Parathyroid adenoma (tissue), 2 donors: Measurements from ENCODE around the gene SUCO.
"Not testable (repeated sequence)": the region's sequence is repeated elsewhere in the genome, so short reads cannot be mapped to it uniquely, and the experiment has no call there.

Experiments used
- H2AFZ ChIP-seq: fragments of 300-600 bp; sonication (generic); one replicate; pipeline ENCODE4 v1.7.0; 2017; ENCODE audit warnings: antibody characterized with exemption, mild to moderate bottlenecking
- H3K27ac ChIP-seq: fragments of 300-600 bp; sonication (generic); one replicate; pipeline ENCODE4 v1.7.0; 2017
- H3K27me3 ChIP-seq: fragments of 300-600 bp; sonication (generic); one replicate; pipeline ENCODE4 v1.7.0; 2017; ENCODE audit warnings: low read length; ENCODE audit not compliant: control insufficient read depth, insufficient read depth
- H3K36me3 ChIP-seq: fragments of 300-600 bp; sonication (generic); one replicate; pipeline ENCODE4 v1.7.0; 2017; ENCODE audit warnings: low read length; ENCODE audit not compliant: control insufficient read depth, insufficient read depth
- H3K4me1 ChIP-seq: fragments of 300-600 bp; sonication (generic); one replicate; pipeline ENCODE4 v1.7.0; 2017; ENCODE audit warnings: control low read depth
- H3K4me2 ChIP-seq: fragments of 300-600 bp; sonication (generic); one replicate; pipeline ENCODE4 v1.7.0; 2017; ENCODE audit warnings: low read length
- H3K4me3 ChIP-seq: fragments of 300-600 bp; sonication (generic); one replicate; pipeline ENCODE4 v1.7.0; 2017; ENCODE audit warnings: low read depth, low read length
- H3K79me2 ChIP-seq: fragments of 300-600 bp; sonication (generic); one replicate; pipeline ENCODE4 v1.7.0; 2017; ENCODE audit warnings: control low read depth
- H3K9ac ChIP-seq: fragments of 300-600 bp; sonication (generic); one replicate; pipeline ENCODE4 v1.7.0; 2017; ENCODE audit warnings: mild to moderate bottlenecking
- H3K9me3 ChIP-seq: fragments of 300-600 bp; sonication (generic); one replicate; pipeline ENCODE4 v1.7.0; 2017; ENCODE audit warnings: low read length; ENCODE audit not compliant: control insufficient read depth
- TF ChIP-seq, protein P1 (sequence below): fragments of 300-600 bp; sonication (generic); IDR thresholded peaks from one replicate; pipeline ENCODE4 v1.7.0; 2017; ENCODE audit warnings: antibody characterized with exemption, mild to moderate bottlenecking
- donor health status: primary hyperparathyroidism.

The SUCO gene

DNA sequence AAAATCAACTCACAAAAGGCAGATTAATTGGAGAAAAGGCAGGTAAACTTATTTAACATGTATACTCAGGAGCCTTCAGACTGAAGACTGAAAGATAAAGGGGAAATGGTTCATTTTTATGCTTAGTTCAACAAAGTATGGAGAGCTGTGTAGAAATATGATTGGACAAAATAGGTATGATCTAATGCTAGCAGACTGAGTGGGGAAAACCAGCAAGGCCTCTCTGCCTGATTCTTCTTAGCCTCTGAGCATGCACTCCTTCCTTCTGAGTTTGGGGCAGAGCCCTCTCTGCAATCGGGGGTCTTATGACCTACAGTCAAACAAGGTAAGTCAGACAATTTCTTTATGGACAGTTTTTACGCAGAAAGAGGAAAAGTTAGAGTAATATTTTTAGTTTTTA, 38.8 kb upstream of the SUCO start:
- Histone ChIP-seq H3K27ac (no peak overlapping the region), H3K9ac (no peak overlapping the region), H3K4me1 (peaks cover 18% of the 10 kb centered on the region), H3K27me3 (no peaks in the 10 kb centered on the region), H3K9me3 (no peaks in the 10 kb centered on the region), H3K4me3 (no peak overlapping the region), H3K4me2 (no peak overlapping the region), H3K79me2 (no peaks in the 10 kb centered on the region), H2AFZ (no peak overlapping the region), H3K36me3 (no peaks in the 10 kb centered on the region)
- TF ChIP-seq, protein P1, sequence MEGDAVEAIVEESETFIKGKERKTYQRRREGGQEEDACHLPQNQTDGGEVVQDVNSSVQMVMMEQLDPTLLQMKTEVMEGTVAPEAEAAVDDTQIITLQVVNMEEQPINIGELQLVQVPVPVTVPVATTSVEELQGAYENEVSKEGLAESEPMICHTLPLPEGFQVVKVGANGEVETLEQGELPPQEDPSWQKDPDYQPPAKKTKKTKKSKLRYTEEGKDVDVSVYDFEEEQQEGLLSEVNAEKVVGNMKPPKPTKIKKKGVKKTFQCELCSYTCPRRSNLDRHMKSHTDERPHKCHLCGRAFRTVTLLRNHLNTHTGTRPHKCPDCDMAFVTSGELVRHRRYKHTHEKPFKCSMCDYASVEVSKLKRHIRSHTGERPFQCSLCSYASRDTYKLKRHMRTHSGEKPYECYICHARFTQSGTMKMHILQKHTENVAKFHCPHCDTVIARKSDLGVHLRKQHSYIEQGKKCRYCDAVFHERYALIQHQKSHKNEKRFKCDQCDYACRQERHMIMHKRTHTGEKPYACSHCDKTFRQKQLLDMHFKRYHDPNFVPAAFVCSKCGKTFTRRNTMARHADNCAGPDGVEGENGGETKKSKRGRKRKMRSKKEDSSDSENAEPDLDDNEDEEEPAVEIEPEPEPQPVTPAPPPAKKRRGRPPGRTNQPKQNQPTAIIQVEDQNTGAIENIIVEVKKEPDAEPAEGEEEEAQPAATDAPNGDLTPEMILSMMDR = no peak

DNA sequence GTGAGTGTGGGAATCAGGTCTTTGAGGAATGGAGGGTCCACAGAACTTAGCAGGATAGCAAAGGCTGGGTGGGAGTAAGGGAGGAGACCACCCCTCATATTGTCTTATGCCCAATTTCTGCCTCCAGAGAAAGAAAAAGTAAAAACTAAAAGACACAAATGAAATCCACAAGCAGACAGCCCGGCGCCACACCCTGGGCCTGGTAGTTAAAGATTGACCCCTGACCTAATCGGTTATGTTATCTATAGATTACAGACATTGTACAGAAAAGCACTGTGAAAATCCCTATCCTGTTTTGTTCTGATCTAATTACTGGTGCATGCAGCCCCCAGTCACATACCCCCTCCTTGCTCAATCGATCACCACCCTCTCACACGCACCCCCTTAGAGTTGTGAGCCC, 36.8 kb upstream of the SUCO start:
- peak overlapping the region; percentile 76 for H2AFZ ChIP-seq
- H3K9ac ChIP-seq, H3K4me3 ChIP-seq, H3K9me3 ChIP-seq, H3K27me3 ChIP-seq, H3K79me2 ChIP-seq, H3K36me3 ChIP-seq, H3K4me2 ChIP-seq: not testable (repeated sequence)
- H3K27ac ChIP-seq = peak overlapping the region; percentile 97
- H3K4me1 ChIP-seq = peaks cover 20% of the 10 kb centered on the region

DNA sequence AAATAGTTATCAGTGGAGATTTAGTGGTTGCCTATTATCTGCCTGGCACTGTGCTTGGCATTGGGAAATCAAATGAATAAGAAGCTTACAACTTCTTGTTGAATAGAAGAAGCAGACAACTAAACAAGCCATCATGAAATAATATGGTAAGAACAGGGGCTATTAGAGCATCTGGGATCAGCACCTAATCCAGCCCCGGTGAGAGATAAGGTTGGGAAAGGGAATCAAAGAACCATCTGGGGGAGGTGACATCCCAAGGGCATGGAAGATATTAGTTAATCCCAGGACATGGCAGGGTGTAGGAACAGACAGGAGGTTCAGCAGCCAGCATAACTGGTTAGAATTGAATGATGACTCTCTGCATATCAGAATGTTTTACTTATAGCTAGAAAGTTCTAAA, 36.3 kb upstream of the SUCO start:
- TF ChIP-seq, protein P1 = no peak
- Histone ChIP-seq H3K27ac (peak overlapping the region; percentile 97), H3K79me2 (no peaks in the 10 kb centered on the region), H3K4me3 (no peak overlapping the region), H2AFZ (peak overlapping the region; percentile 76), H3K36me3 (no peaks in the 10 kb centered on the region), H3K4me1 (peaks cover 20% of the 10 kb centered on the region), H3K9ac (no peak overlapping the region), H3K4me2 (peak overlapping the region; percentile 1), H3K9me3 (no peaks in the 10 kb centered on the region), H3K27me3 (no peaks in the 10 kb centered on the region)

DNA sequence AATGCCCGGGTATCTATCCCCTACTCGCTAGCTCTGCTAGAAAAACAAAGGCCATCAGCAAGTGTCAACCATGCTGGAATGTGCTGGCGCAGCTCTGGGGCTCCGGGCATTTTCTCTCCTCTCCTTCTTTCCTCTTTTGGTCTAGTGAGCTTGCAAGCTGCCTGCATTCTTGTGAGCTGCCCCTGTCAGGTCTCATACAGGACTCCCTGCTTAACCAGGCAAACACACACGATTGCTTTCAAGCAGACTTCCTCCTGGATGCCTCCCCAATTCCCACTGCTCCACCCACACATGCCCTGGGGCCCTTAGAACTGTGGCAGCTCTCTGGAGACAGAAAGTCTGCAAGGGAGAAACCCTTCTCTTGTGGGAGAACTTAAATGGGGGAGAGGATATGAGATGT, 35.7 kb upstream of the SUCO start:
- H3K27ac ChIP-seq = peak overlapping the region; percentile 97
- no peaks in the 10 kb centered on the region for H3K27me3 ChIP-seq
- no peak overlapping the region for H3K4me3 ChIP-seq
- peak overlapping the region; percentile 76 for H2AFZ ChIP-seq
- no peaks in the 10 kb centered on the region for H3K79me2 ChIP-seq
- peak overlapping the region; percentile 1 for H3K4me2 ChIP-seq
- no peaks in the 10 kb centered on the region for H3K9me3 ChIP-seq
- no peak overlapping the region for H3K9ac ChIP-seq
- TF ChIP-seq, protein P1 = no peak
- H3K4me1 ChIP-seq = peaks cover 20% of the 10 kb centered on the region
- H3K36me3 ChIP-seq = no peaks in the 10 kb centered on the region

DNA sequence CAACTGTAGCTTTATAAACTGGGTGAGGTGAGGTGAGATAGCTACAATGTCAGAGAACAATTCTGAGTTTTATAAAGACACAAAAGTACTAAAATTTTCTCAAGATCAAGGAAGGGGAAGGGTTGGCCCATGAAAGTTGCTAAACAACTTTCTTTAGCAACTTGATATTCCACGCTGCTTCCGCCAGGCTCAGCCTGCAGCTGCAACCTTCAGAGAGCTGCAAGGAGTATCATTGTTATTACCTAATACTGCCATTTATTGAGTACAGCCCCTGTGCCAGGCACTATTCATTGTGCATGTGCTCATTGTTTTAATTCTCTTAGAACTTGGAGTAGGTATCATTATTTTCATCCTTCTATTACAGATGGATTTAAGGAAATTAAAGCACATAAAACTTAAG, 34.1 kb upstream of the SUCO start:
- Histone ChIP-seq H3K9me3 (no peaks in the 10 kb centered on the region), H2AFZ (peak overlapping the region; percentile 41), H3K36me3 (no peaks in the 10 kb centered on the region), H3K4me1 (peaks cover 20% of the 10 kb centered on the region), H3K9ac (no peak overlapping the region), H3K27me3 (no peaks in the 10 kb centered on the region), H3K4me2 (no peak overlapping the region), H3K4me3 (no peak overlapping the region), H3K27ac (peak overlapping the region; percentile 97), H3K79me2 (no peaks in the 10 kb centered on the region)
- TF ChIP-seq, protein P1 = no peak
